Adrenal gland (tissue), 12 donors: ENCODE measurements around the gene TMCO6. TPM values are rescaled to one million over a fixed set of nuclear protein-coding genes. Genes with fewer than 3 reads are reported as not detected.
A peak's percentile ranks its signal among the peaks of the same experiment; 100 is the strongest.

Experiments used
- DNase-seq, 7 donors: peaks; one replicate each; pipeline ENCODE4 v3.0.0-alpha.2; 2019 to 2020
- H3K27ac ChIP-seq, 5 donors: fragments of 200-600 bp; sonication (generic) in 4 of 5; 1 replicate in 3 of 5; 2 replicates in 2 of 5; pipeline versions ENCODE4 v1.5.1 to v1.8.0; 2016 to 2020; ENCODE audit warnings: mild to moderate bottlenecking in 1 of 5
- H3K27me3 ChIP-seq: fragments of 200-600 bp; 2 replicates; pipeline ENCODE4 v1.8.0; 2021
- H3K36me3 ChIP-seq, 2 donors: fragments of 200-600 bp; replicated peaks in 1 of 2; 1 replicate in 1 of 2; 2 replicates in 1 of 2; pipeline versions ENCODE4 v1.5.1 to v1.8.0; 2018 to 2022
- H3K4me1 ChIP-seq, 2 donors: fragments of 200-600 bp; replicated peaks in 1 of 2; 1 replicate in 1 of 2; 2 replicates in 1 of 2; pipeline versions ENCODE4 v1.5.1 to v1.8.0; 2018 to 2021
- H3K4me3 ChIP-seq, 4 donors: fragments of 200-600 bp; sonication (generic) in 3 of 4; one replicate each; pipeline ENCODE4 v1.5.1; 2016 to 2018
- H3K9me3 ChIP-seq, 3 donors: fragments of 200-600 bp; sonication (generic) in 1 of 3; replicated peaks in 1 of 3; 1 replicate in 2 of 3; 2 replicates in 1 of 3; pipeline versions ENCODE4 v1.5.1 to v1.8.0; 2016 to 2021
- POLR2A ChIP-seq, 2 donors: fragments of 450-650 bp; IDR thresholded peaks; one replicate each; pipeline ENCODE4 v1.6.1; 2017; ENCODE audit warnings: antibody characterized with exemption in 2 of 2, mild to moderate bottlenecking in 2 of 2, moderate library complexity in 1 of 2
- WGBS, 4 donors: extraction: QIAGEN DNeasy Blood & Tissue Kit in 2 of 4; methylation state at CpG; one replicate each; pipeline versions ENCODE4 v1.1.5 to v1.1.7; 2013 to 2017; 5-methylcytosine and 5-hydroxymethylcytosine counted together
- intact Hi-C, 2 donors: fragments of 100-400 bp; cut with DNase I; formaldehyde crosslinking; loops; one replicate each; pipeline versions ENCODE4 v1.14.1 to v1.15.0; 2022 to 2023
- polyA plus RNA-seq, 3 donors: library from polyadenylated mRNA; stranded (reverse); fragments of 200-250 nt in 2 of 3; fragments of 350-450 nt in 1 of 3; fragmentation: Illumina TruSeq in 1 of 3; extraction: RNeasy Lipid Tissue Mini Kit (QIAGEN cat#74804) in 1 of 3; gene quantifications; one replicate each; pipeline ENCODE4 v1.2.3, GENCODE V29; 2013 to 2014
- total RNA-seq, 9 donors: library from RNA; depleted of rRNA in 4 of 9; stranded (reverse); fragments of >200 nt in 4 of 9; fragments of 120-200 nt in 1 of 9; fragmentation: NEBNext Ultra II Directional in 1 of 9; extraction: Animal tissue kit (Norgen Biotek cat#: 25700) in 1 of 9; gene quantifications; one replicate each; pipeline versions ENCODE4 v1.1.0 to v1.2.4, GENCODE V29; 2013 to 2023
- TF ChIP-seq, protein P1 (sequence below), 6 experiments: fragments of 450-650 bp in 4 of 6; fragments of 200-600 bp in 2 of 6; sonication (generic) in 1 of 6; IDR thresholded peaks; 1 replicate in 5 of 6; 2 replicates in 1 of 6; pipeline versions ENCODE4 v1.5.1 to v1.8.0; 2016 to 2021; ENCODE audit warnings: antibody characterized with exemption in 6 of 6, mild to moderate bottlenecking in 2 of 6, moderate library complexity in 1 of 6
- donor health status: healthy with polysubstance abuse.
- donor health status: Bipolar disorder and iron deficiency.
- donor health status: DM: yes; HTN: yes; CAD: no.
- donor health status: DM: no; HTN: no; CAD: no.
- donor health status: DM: no; HTN: no; CAD: no.
- donor health status: DM: yes; HTN: yes; CAD: no.

Gene TMCO6
- total and polyA plus RNA-seq, 12 donors = 5.6 to 348 (median 27.4) TPM

DNA sequence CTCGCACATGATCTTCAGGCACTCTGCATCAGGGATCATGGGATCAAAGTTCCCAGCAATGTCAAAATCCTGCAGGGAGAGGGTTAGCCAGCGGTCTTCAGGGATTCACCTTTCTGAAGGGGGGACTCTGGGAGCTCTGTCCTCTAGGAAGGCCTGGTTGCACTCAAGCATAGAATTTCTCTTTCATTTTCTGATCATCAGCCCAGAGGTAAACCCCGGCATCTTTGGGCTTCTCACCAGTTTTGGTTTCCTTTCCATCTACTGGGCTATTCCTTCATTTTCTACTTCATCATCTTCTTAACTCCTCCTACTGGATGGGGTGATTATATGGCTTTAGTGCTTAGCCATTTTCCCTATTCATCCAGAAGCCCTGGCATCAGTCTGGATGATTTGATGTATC lies 38.7 kb downstream of the TMCO6 start:
- H3K4me1 ChIP-seq = peaks cover 0 to 3% of the 10 kb centered on the region in 2 donors
- 81 to 87% (median 85%) methylated on average over 3 of the region's 3 CpGs for WGBS, 4 donors

DNA sequence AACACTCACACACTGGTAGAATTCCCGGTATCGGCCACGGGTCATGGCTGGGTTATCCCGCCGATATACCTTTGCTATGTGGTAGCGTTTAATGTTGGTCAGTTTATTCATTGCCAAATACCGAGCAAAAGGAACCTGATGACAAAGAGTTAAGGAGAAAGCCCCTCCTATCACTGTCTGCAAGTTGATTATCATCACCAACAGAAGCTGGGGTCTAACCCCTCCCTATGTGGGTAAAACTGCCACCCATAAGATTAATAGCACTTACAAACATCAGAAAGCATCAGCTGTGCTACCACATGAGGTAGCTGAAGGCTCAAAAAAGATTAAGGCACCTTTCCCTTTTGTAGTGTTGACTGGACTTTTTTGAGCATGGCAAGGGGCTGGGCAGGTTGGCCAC lies 39.7 kb downstream of the TMCO6 start:
- TF ChIP-seq POLR2A (IDR thresholded peaks at IDR 0.05) = no peak
- TF ChIP-seq, protein P1, sequence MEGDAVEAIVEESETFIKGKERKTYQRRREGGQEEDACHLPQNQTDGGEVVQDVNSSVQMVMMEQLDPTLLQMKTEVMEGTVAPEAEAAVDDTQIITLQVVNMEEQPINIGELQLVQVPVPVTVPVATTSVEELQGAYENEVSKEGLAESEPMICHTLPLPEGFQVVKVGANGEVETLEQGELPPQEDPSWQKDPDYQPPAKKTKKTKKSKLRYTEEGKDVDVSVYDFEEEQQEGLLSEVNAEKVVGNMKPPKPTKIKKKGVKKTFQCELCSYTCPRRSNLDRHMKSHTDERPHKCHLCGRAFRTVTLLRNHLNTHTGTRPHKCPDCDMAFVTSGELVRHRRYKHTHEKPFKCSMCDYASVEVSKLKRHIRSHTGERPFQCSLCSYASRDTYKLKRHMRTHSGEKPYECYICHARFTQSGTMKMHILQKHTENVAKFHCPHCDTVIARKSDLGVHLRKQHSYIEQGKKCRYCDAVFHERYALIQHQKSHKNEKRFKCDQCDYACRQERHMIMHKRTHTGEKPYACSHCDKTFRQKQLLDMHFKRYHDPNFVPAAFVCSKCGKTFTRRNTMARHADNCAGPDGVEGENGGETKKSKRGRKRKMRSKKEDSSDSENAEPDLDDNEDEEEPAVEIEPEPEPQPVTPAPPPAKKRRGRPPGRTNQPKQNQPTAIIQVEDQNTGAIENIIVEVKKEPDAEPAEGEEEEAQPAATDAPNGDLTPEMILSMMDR (IDR thresholded peaks at IDR 0.05) = no peak
- Histone ChIP-seq H3K27ac (no peak overlapping the region), H3K4me1 (peaks cover 0 to 3% of the 10 kb centered on the region in 2 donors), H3K27me3 (no peaks in the 10 kb centered on the region), H3K4me3 (no peak overlapping the region), H3K36me3 (peaks cover 0 to 78% of the 10 kb centered on the region in 2 donors), H3K9me3 (no peaks in the 10 kb centered on the region)
- DNase-seq = no peak
- WGBS, 4 donors = 95 to 98% (median 96%) methylated on average over 7 of the region's 7 CpGs
- intact Hi-C loops = no loop called here

More for the DNA sequence above, 38.7 kb downstream of the TMCO6 start:
- no peaks in the 10 kb centered on the region for H3K9me3 ChIP-seq
- H3K27me3 ChIP-seq = no peaks in the 10 kb centered on the region
- no peak for DNase-seq
- TF ChIP-seq POLR2A (IDR thresholded peaks at IDR 0.05) = no peak
- TF ChIP-seq, protein P1 (IDR thresholded peaks at IDR 0.05) = no peak
- peaks cover 0 to 83% of the 10 kb centered on the region in 2 donors for H3K36me3 ChIP-seq
- no peak overlapping the region for H3K27ac ChIP-seq
- H3K4me3 ChIP-seq = no peak overlapping the region
- intact Hi-C loops = no loop called here

DNA sequence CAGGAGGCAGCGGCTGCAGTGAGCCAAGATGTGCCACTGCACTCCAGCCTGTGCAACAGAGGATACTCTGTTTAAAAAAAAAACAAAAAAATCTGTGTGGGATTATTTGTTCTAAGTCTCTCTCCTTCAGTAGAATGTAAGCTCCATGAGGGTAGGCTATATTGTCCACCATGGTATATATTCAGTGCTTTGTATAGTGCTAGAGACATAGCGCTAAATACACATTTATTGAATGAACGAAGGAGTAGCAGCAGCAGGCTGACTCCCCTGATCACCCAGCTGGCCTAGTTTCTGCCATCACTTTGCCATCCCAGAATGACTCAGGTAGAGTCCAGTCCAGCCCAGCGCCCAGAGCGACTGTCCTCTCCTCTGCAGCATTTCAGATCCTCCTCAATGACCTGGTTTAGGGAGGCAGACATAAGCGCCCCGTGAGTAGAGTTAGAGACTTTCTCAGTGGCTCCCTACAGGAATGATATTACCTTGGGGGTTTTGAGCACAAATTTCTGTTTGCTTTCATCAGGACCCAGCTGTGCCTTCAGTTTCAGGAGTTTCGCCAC lies 51.2 kb downstream of the TMCO6 start:
- peak in 1 of 7 donors; percentile 18 for DNase-seq
- Histone ChIP-seq H3K36me3 (peaks cover 0 to 35% of the 10 kb centered on the region in 2 donors), H3K27me3 (no peaks in the 10 kb centered on the region), H3K4me1 (peaks cover 22 to 33% of the 10 kb centered on the region in 2 donors), H3K9me3 (no peaks in the 10 kb centered on the region), H3K4me3 (peak overlapping the region in 2 of 4 donors; percentile 78 to 85), H3K27ac (peak overlapping the region in 4 of 5 donors; percentile 71 to 90 (median 82))
- WGBS, 4 donors = 44 to 55% (median 49%) methylated on average over 8 of the region's 8 CpGs
- intact Hi-C loops = loop anchor here in 1 of 2 donors (10.0 kb wide), 1 partner anchor 146 kb away; the partner anchor contains the start of gene EIF4EBP3
- no peak for TF ChIP-seq POLR2A (IDR thresholded peaks at IDR 0.05)
- TF ChIP-seq, protein P1 (IDR thresholded peaks at IDR 0.05) = no peak

DNA sequence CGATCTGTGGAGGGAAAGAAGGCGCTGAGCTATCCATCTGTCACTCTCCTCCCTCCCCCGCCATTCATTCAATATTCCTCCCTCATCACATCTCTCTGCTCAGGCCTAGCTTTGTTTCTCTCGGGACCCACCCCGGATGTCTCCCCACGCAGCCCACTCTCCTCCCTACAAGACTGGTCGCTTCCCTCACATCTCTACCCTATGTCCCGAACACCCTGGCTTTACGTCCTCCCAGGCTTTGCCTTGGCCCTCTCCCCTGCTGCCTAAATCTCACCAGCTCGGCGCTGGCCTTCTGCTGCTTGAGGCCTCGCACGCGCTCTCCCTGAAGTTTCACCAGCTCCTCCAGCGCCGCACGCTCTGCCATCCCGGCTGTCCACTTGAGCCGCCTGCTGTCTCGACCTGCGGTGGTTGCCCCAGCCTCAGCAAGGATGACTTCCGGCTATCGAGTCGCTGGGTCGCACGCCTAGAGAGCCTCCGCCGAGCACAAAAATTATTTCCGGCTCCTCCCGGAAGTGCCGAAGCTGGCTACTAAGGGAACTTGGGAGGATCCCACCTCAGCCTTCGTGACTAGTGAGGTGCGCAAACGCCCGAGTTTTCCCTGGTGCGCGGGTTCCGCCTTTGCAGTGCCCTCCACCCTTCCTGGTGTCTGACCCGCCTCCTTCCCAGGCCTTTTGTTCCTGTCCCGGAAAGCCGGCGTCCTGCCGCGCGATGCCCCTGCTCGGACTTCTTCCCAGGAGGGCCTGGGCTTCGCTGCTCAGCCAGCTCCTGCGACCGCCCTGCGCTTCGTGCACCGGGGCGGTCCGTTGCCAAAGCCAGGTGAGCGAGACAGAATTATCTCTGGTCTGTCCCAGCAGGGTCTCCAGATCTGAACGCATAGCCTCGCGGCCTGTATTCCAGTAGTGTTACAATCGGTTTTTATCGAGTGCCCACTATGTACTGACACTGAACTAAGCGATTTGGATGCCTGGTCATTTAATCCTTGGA lies 52.0 kb downstream of the TMCO6 start, which contains the start of the genes HARS1 and HARS2:
TSS of gene HARS1 (minus strand) at position 430 of the 984 bp plus-strand sequence. CDS start at position 364, 66 bp downstream.
TSS of gene HARS2 (plus strand) at position 515 of the 984 bp plus-strand sequence. CDS start at position 709, 194 bp downstream.
- Histone ChIP-seq H3K9me3 (no peaks in the 10 kb centered on the region), H3K36me3 (peaks cover 0 to 42% of the 10 kb centered on the region in 2 donors), H3K4me3 (peak within 1 kb of the TSS; percentile 25 to 95 (median 82)), H3K4me1 (peaks cover 22 to 33% of the 10 kb centered on the region in 2 donors), H3K27me3 (no peaks in the 10 kb centered on the region), H3K27ac (peak within 1 kb of the TSS; percentile 71 to 90 (median 80))
- peak; percentile 86 to 96 (median 93) for DNase-seq
- WGBS, 4 donors = 0 to 1% (median 1%) methylated on average over 25 to 61 of the region's 61 CpGs
- intact Hi-C loops = loop anchor here in 1 of 2 donors (10.0 kb wide), 1 partner anchor 146 kb away; the partner anchor contains the start of gene EIF4EBP3
- TF ChIP-seq, protein P1 (IDR thresholded peaks at IDR 0.05) = peak in 2 of 6 experiments; percentile 13 to 20
- peak in 1 of 2 donors; percentile 62 for TF ChIP-seq POLR2A (IDR thresholded peaks at IDR 0.05)
